Large intestine (tissue), 3 donors: ENCODE data around the gene NELFE. TPM values are rescaled to one million over a fixed set of nuclear protein-coding genes. Genes with fewer than 3 reads are reported as not detected.
"Not testable (repeated sequence)": the region's sequence is repeated elsewhere in the genome, so short reads cannot be mapped to it uniquely, and the experiment has no call there.

Experiments used
- DNase-seq, 2 donors: peaks; one replicate each; pipeline versions ENCODE4 v3.0.0 to v3.0.0-alpha.2; 2013
- H3K27ac ChIP-seq: one replicate; pipeline ENCODE4 v1.5.1; 2013; ENCODE audit warnings: low read length
- H3K27me3 ChIP-seq: 2 replicates; pipeline ENCODE4 v1.6.1; 2013; ENCODE audit warnings: low read length; ENCODE audit not compliant: control insufficient read depth, insufficient read depth
- H3K36me3 ChIP-seq: 2 replicates; pipeline ENCODE4 v1.6.1; 2013; ENCODE audit warnings: low read length; ENCODE audit not compliant: control insufficient read depth, insufficient read depth
- H3K4me1 ChIP-seq: one replicate; pipeline ENCODE4 v1.6.1; 2013; ENCODE audit warnings: low read length; ENCODE audit not compliant: control insufficient read depth, insufficient read depth
- H3K4me3 ChIP-seq: one replicate; pipeline ENCODE4 v1.5.1; 2013; ENCODE audit warnings: low read length
- H3K9me3 ChIP-seq: one replicate; pipeline ENCODE4 v1.6.1; 2013; ENCODE audit warnings: mild to moderate bottlenecking, low read depth, low read length, moderate library complexity; ENCODE audit not compliant: control insufficient read depth
- WGBS: methylation state at CpG from one replicate; pipeline ENCODE4 v1.1.5; 2013; ENCODE audit warnings: low lambda C conversion rate; ENCODE audit not compliant: insufficient coverage; 5-methylcytosine and 5-hydroxymethylcytosine counted together
- polyA plus RNA-seq: library from polyadenylated mRNA; unstranded; fragments of 120-200 nt; gene quantifications from one replicate; pipeline ENCODE4 v1.2.1, GENCODE V29; 2013

NELFE gene
- polyA plus RNA-seq, 1 donor = 77.7 TPM

DNA sequence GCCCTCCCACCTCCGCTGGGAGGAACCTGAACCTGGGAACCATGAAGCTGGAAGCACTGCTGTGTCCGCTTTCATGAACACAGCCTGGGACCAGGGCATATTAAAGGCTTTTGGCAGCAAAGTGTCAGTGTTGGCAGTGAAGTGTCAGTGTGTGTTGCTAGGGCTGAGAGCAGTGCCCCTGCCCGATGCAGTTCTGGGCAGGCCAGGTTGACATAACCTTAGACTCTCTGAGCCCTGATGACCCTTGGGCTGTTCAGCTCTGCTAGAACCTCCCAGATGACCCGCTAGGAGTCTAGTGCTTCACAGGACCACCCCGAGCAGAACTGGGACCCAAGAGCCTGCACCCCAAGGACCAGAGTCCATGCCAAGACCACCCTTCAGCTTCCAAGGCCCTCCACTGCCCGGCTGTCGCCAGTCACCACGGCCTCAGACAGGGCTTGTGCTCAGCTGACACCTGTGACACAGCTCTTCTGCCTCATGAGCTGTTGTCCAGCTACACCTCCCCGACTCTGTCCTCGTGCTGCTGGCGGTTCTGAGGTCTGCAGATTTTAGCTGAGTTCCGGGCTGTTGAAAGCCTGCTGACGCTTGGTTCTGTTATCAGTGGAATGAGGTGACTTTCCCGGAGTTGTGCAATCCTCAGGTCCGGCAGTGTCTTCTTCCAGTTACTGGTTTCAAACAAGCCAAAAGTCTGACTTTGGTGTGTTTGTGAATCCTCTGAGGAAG lies 43.9 kb upstream of the NELFE start:
- not testable (repeated sequence) for H3K27ac ChIP-seq, H3K36me3 ChIP-seq, H3K4me3 ChIP-seq, H3K9me3 ChIP-seq, DNase-seq, H3K27me3 ChIP-seq, H3K4me1 ChIP-seq
- WGBS = no CpG with 5 or more reads among the region's 15 CpGs

DNA sequence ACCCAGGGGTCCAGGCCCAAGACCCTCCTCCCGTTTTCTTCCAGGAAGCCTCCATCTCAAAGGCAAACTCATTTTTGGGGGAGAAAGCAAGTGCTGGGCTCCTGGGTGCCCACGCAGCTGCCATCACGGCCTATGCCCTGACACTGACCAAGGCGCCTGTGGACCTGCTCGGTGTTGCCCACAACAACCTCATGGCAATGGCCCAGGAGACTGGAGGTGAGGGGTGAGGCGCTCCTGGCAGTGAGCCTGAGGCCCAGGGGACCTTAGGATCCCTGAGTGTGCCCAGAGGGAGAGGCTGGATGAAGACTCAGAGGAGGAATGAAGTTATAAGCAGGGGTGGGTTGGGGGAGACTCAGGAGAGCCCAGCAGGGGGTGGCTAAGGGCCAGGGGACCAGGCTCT lies 37.6 kb upstream of the NELFE start:
- not testable (repeated sequence) for H3K36me3 ChIP-seq, DNase-seq, H3K9me3 ChIP-seq, H3K4me1 ChIP-seq, H3K27ac ChIP-seq, H3K4me3 ChIP-seq, H3K27me3 ChIP-seq
- no CpG with 5 or more reads among the region's 6 CpGs for WGBS

DNA sequence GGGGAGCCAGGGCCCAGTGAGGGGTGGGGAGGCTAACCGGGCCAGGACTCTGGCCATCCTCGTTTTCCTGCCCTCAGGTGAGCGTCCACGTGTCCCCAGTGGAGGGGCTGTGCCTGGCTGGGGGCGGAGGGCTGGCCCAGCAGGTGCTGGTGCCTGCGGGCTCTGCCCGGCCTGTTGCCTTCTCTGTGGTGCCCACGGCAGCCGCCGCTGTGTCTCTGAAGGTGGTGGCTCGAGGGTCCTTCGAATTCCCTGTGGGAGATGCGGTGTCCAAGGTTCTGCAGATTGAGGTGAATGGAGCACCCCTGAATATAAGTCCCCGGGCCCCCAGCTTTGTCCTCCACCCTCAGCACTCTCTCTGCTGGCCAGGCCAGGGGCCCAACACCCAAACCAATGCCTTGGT lies 35.6 kb upstream of the NELFE start:
- not testable (repeated sequence) for H3K4me3 ChIP-seq, H3K36me3 ChIP-seq, H3K4me1 ChIP-seq, H3K27ac ChIP-seq, H3K27me3 ChIP-seq, H3K9me3 ChIP-seq, DNase-seq
- WGBS = no CpG with 5 or more reads among the region's 14 CpGs

DNA sequence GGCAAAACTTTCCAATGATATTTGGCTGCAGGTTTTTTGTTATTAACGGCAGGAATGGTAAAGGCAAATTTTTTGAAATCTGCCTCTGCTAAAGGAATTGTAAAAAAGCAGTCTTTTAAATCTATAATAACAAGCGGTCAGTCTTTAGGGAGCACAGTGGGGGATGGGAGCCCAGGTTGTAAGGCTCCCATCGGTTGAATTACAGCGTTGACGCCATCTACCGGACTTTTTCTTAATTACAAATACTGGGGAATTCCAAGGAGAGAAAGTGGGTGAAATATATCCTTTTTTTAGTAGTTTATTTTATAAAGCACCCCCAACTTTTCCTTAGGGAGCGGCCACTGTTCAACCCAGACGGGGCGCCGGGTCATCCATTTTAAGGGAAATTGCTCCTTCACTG lies 30.6 kb upstream of the NELFE start:
- not testable (repeated sequence) for H3K27ac ChIP-seq, H3K27me3 ChIP-seq, H3K9me3 ChIP-seq, H3K4me3 ChIP-seq, DNase-seq, H3K36me3 ChIP-seq, H3K4me1 ChIP-seq
- WGBS = no CpG with 5 or more reads among the region's 10 CpGs

DNA sequence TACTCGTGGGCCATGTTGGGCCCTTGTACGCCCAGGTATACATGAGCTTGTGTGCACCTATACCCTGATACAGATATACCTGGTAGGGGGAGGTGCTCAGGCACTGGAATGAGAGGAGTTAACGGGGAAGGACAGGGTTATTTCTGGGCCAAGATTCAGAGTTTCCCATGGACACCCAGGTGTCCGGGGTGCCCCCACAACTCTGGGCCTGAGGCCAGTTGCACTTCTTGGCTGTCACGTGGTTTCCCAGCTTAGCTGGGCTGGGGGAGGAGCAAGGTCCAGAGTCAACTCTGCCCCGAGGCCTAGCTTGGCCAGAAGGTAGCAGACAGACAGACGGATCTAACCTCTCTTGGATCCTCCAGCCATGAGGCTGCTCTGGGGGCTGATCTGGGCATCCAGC lies 23.0 kb upstream of the NELFE start, which contains the start of gene C4A:
Gene C4A, plus strand, starts transcription at position 314 of the 400 bp plus-strand sequence. Its CDS starts 51 bp downstream, at position 365.
- not testable (repeated sequence) for H3K9me3 ChIP-seq, H3K27me3 ChIP-seq, H3K4me1 ChIP-seq, DNase-seq, H3K27ac ChIP-seq, H3K4me3 ChIP-seq
- peaks cover 15% of the 10 kb centered on the region for H3K36me3 ChIP-seq
- WGBS = no CpG with 5 or more reads among the region's 7 CpGs

DNA sequence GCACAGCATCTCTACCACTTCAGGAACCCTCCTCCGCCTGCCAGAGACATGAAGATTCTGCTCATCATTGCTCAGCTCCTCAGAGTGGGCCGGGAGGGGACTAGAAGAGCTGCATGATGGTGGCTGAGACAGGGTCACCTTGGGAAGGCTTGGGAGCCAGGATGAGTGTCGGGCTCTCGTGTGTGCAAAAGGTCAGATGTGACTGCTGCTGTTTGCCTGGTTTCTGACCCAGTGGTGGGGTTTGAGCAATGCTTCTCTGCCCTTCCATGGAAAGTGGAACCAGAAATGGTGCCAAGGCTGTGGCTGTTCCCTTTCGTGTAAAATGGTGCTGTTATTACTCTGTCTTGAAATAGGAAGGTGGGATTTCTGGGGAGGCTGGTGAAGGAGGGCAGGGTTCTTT lies 22.2 kb upstream of the NELFE start:
- no CpG with 5 or more reads among the region's 5 CpGs for WGBS

DNA sequence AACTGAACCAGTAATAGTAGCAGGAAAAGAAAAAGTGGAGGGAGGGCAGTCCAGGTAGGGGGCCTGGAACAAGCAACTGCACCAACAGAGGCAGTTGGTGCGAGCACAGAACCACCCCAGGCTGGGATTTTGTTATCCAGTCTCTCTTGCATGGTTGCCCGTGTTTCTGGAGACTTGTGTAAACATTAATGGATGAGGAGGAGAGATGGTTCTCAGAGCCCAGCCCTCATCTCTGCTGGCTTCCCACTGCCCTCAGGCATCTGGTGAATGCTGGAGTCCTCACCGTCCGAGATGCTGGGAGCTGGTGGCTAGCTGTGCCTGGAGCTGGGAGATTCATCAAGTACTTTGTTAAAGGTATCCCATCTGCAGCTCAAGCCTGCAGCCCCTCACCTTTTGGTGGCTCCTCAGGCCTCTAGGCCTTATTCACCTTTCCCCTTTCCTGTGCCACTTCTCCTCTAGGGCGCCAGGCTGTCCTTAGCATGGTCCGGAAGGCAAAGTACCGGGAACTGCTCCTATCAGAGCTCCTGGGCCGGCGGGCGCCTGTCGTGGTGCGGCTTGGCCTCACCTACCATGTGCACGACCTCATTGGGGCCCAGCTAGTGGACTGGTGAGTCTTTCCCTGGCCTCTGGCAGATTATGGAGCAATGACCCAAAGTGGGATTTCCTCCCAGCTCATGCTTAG lies 21.6 kb upstream of the NELFE start:
- H3K27me3 ChIP-seq, DNase-seq, H3K27ac ChIP-seq, H3K4me1 ChIP-seq, H3K4me3 ChIP-seq: not testable (repeated sequence)
- WGBS = no CpG with 5 or more reads among the region's 13 CpGs
- Histone ChIP-seq H3K36me3 (peaks cover 15% of the 10 kb centered on the region), H3K9me3 (peaks cover 12% of the 10 kb centered on the region)

More for the DNA sequence above, 22.2 kb upstream of the NELFE start:
- DNase-seq, H3K27ac ChIP-seq, H3K27me3 ChIP-seq, H3K4me3 ChIP-seq, H3K4me1 ChIP-seq: not testable (repeated sequence)
- Histone ChIP-seq H3K36me3 (peaks cover 15% of the 10 kb centered on the region), H3K9me3 (peaks cover 11% of the 10 kb centered on the region)

DNA sequence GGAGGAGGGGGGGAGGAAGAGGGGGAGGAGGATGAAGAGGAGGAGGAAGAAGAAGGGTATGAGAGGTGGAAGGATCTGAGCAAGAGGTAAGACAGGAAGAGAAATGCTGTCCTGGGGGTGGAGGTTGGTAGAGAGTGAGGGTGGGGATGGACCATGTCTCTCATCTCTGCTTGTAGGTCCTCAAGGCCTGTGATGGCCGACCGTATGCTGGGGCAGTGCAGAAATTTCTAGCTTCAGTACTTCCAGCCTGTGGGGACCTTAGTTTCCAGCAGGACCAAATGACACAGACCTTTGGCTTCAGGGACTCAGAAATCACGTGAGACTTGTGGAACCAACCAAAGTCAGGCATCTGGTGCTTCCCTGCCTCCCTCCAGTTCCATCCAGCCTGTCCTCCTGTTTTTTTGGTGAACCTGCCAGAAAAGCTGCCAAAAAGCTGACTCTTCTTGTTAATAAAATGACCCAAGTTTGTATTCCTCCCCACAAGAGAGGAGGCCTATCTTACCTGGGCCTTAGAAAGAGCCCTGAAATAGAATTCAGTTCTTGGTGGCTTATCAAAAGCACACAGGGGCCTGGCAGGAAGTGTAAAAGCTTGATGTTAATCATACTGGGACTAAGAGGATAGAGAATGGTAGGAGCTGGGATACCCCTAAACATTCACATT lies 20.6 kb upstream of the NELFE start:
- H3K9me3 ChIP-seq = peaks cover 12% of the 10 kb centered on the region
- DNase-seq = no peak
- no CpG with 5 or more reads among the region's 3 CpGs for WGBS

DNA sequence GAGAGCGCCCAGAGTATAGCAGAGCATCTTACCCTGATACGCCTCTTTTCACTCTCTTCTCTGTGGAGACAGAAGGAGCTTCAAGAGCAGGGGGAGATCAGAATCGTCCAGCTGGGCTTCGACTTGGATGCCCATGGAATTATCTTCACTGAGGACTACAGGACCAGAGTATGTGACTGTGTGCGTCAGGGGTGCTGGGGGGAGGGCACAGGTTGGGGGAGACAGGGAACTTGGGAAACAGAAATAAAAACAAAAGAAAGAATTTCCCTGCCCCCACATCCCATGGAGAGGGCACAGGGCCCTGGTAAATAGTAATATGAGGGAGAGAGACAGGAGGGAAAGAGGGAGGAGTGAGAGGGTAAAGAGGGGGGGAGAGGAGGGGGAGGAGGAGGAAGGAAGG lies 20.1 kb upstream of the NELFE start:
- H3K27ac ChIP-seq = no peak overlapping the region
- 70% methylated on average over 2 of the region's 5 CpGs for WGBS
- H3K36me3 ChIP-seq = peaks cover 15% of the 10 kb centered on the region
- peaks cover 12% of the 10 kb centered on the region for H3K9me3 ChIP-seq
- no peaks in the 10 kb centered on the region for H3K4me1 ChIP-seq
- no peak for DNase-seq
- H3K27me3 ChIP-seq = no peaks in the 10 kb centered on the region
- no peak overlapping the region for H3K4me3 ChIP-seq

More for the DNA sequence above, 20.6 kb upstream of the NELFE start:
- Histone ChIP-seq H3K4me3 (no peak overlapping the region), H3K4me1 (no peaks in the 10 kb centered on the region), H3K27me3 (no peaks in the 10 kb centered on the region), H3K27ac (no peak overlapping the region), H3K36me3 (peaks cover 15% of the 10 kb centered on the region)

DNA sequence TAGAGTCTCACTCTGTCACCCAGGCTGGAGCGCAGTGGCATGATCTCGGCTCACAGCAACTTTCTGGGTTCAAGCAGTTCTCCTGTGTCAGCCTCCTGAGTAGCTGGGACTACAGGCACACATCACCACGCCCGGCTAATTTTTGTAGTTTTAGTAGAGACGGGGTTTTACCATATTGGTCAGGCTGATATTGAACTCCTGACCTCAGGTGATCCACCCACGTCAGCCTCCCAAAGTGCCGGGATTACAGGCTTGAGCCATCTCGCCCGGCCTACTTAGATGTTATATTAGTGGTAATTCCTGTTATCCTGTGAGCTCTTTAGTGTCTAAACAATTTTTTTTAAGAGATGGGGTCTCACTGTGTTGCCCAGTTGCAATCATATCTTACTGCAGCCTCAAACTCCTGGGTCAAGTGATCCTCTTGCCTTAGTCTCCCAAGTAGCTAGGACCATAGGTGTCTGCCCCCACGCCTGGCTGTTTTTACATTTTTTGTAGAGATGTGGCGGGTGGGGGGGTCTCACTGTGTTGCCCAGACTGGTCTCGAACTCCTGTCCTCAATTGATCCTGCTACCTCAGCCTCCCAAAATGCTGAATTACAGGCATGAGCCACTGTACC lies 19.2 kb upstream of the NELFE start:
- Histone ChIP-seq H3K27me3 (no peaks in the 10 kb centered on the region), H3K4me1 (peaks cover 5% of the 10 kb centered on the region), H3K4me3 (no peak overlapping the region), H3K27ac (no peak overlapping the region), H3K9me3 (peaks cover 12% of the 10 kb centered on the region), H3K36me3 (peaks cover 15% of the 10 kb centered on the region)
- no CpG with 5 or more reads among the region's 12 CpGs for WGBS
- no peak for DNase-seq
